Sciatic nerve (tissue), 2 donors: Measurements from ENCODE around the gene TDRD12. TPM values are rescaled to one million over a fixed set of nuclear protein-coding genes. Genes with fewer than 3 reads are reported as not detected.

ENCODE experiments used
- ATAC-seq: fragments of 200-7000 bp; cut with Tn5 transposase; one replicate; pipeline ENCODE4 v1.9.1; 2020; ENCODE audit warnings: mild to moderate bottlenecking, moderate library complexity
- DNase-seq: peaks from one replicate; pipeline ENCODE4 v3.0.0-alpha.2; 2020; ENCODE audit warnings: low spot score
- intact Hi-C: fragments of 100-400 bp; cut with DNase I; formaldehyde crosslinking; loops from one replicate; pipeline ENCODE4 v1.14.2; 2022
- total RNA-seq: library from RNA; stranded (reverse); fragmentation: NEBNext Ultra II Directional; extraction: Animal tissue kit (Norgen Biotek cat#: 25700); gene quantifications from one replicate; pipeline ENCODE4 v1.2.1, GENCODE V29; 2021
- donor health status: DM: no; HTN: no; CAD: no.
- donor health status: DM: no; HTN: no; CAD: no.

TDRD12 gene
- total RNA-seq, 1 donor from 2014 or later = 0.40 TPM

DNA sequence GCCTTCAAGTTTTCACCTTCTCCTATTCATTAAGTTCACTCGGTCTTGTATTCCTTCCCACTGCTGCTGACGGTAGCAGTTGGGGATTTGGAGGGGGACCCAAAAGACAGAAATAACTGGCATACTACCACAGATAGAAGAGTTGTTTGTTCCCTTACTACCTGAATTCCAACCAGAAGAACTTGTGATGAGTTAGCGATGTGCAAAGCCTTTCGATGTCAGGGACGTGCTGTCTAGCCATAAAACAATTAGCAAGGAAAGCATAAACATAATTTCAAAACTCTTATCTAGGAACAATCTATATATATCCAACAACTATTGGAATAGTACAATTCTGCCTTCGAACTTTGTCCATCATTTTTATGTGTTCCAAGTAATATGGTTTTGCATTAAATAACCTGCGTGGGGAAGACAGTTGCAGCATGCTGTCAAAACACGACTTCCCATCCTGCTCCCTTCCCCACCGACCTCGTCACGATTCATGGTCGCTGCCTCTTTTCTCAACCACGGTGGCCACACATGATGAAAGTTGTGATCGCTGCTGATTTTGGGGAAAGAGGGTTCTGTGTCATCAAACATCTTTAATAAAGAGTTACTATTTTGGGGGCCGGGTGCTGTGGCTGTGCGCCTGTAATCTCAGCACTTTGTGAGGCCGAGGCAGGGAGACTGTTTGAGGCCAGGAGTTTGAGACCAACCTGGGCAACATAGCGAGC lies 153.8 kb downstream of the TDRD12 start:
- intact Hi-C loops = no loop called here
- ATAC-seq (no peak), DNase-seq (no peak)

DNA sequence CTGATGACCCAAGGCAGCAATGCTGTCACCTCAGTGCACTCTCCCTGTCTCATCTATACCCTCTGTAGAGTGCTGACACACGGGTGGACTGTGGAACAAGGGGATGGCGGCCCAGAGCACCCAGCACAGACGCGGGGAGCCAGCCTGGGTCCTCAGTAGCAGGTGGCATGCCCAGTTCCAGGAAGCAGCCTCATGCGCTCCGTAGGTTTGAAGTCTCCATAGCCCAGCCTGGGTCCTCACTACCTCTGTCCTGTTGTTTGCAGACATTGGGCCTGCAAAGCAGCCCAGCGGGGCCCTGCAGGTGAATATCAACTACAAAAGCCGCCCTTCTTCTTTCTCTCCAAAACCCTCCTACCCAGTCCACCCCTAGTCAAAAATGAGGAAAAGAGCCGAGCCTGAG lies 155.0 kb downstream of the TDRD12 start:
- intact Hi-C loops = no loop called here
- ATAC-seq (no peak), DNase-seq (no peak)

DNA sequence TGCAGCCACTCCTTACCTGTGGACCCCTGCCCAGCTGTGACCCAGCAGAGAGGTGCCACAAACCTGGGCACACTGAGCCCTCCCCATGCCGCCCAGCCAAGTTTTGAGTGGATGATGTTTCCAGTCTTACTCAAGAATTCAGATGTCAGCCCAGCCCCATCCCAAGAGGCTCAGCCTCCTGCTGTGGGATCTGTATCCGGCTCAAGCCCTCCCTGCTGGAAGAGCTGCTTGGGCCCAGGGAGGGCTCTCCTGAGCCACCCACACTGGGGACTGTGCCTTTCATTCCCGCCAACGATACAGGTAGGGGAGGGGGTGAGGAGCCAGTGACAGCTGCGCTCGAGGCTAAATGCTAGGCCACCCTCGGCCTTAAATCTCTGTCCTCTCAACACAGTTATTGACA lies 155.9 kb downstream of the TDRD12 start:
- DNase-seq = no peak
- ATAC-seq = no peak

DNA sequence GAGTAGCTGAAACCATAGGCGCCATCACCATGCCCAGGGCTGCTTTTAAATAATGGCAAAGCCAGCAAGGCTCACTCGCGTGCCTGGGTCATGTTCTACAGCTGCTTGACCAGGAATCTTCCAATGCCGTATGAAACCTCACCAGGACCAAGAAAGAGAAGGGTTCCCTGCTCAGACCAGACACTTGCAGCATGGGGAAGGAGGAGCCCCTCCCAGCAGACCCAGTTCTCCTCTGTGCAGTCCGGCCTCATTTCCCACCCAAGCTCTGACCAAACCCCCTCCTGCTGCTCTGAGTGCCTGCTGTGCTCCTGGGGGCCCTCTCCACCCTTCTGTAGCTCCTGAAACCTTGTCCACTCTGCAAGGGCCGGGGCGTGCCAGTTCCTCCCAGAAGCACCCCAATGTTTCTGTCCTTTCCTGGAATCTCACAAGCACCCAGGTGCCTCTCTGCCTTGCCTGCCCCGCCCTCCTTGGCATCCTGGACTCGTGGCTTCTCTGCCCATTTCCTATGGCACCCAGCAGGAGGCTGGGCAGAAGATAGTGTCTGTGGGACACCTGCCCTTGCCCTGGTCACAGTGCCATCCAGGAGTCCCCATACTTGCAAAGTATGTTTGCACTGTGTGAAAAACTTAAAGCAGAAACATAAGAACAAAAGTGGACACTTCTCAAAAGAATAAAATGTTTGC lies 156.8 kb downstream of the TDRD12 start:
- no peak for DNase-seq
- no peak for ATAC-seq
- intact Hi-C loops = no loop called here

More for the DNA sequence above, 155.9 kb downstream of the TDRD12 start:
- intact Hi-C loops = no loop called here

DNA sequence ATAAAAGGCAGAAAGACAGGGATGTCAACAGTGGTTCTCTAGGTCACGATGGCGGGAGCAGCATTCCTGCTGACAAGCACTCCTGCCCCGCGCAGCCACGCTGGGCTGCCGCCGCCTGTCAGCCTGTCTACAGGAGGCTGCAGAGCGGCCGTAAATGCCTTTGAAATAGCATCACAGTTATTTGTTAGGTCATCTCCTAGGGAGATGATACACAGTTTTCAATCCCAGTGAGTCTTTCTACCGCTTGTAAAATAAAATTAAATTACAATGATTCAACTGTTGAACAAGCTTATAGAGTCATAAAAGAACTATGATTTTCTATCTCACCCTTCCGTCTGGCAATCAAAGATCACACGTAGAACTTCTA lies 157.3 kb downstream of the TDRD12 start:
- ATAC-seq (no peak), DNase-seq (no peak)

More for the DNA sequence above, 157.3 kb downstream of the TDRD12 start:
- intact Hi-C loops = no loop called here

Other genes starting within 250 kb of the TDRD12 start
- 64.3 TPM for gene PDCD5, start 138.6 kb upstream of the TDRD12 start, total RNA-seq
- 37.9 TPM for gene ANKRD27, start 44.6 kb upstream of the TDRD12 start, total RNA-seq
- gene RGS9BP, start 43.9 kb upstream of the TDRD12 start, total RNA-seq = 0.13 TPM
- 5.1 TPM for gene NUDT19, start 27.9 kb upstream of the TDRD12 start, total RNA-seq
- 0.89 TPM for gene SLC7A9, start 150.0 kb downstream of the TDRD12 start, total RNA-seq